Small intestine (tissue), 7 donors: Measurements from ENCODE around the gene HMCES. TPM values are rescaled to one million over a fixed set of nuclear protein-coding genes. Genes with fewer than 3 reads are reported as not detected.

Experiments
- DNase-seq, 2 donors: peaks; one replicate each; pipeline versions ENCODE4 v3.0.0 to v3.0.0-alpha.2; 2013
- FAIRE-seq: peaks from 2 replicates; lab custom pipeline; 2012; peaks lifted over from hg19 to GRCh38; lab: Jason Lieb, UNC
- H3K27ac ChIP-seq, 3 donors: one replicate each; pipeline ENCODE4 v1.5.1; 2013; ENCODE audit warnings: low read length in 2 of 3, mild to moderate bottlenecking in 2 of 3, control low read depth in 1 of 3, inconsistent platforms in 1 of 3, low read depth in 1 of 3, moderate library complexity in 1 of 3
- H3K27me3 ChIP-seq, 3 donors: one replicate each; pipeline ENCODE4 v1.6.1; 2013; ENCODE audit warnings: low read length in 3 of 3, inconsistent platforms in 1 of 3; ENCODE audit not compliant: control insufficient read depth in 3 of 3, insufficient read depth in 3 of 3
- H3K36me3 ChIP-seq, 3 donors: one replicate each; pipeline ENCODE4 v1.6.1; 2013; ENCODE audit warnings: low read length in 3 of 3, inconsistent platforms in 1 of 3, low read depth in 1 of 3, mild to moderate bottlenecking in 1 of 3, moderate library complexity in 1 of 3; ENCODE audit not compliant: control insufficient read depth in 3 of 3, insufficient read depth in 2 of 3
- H3K4me1 ChIP-seq, 3 donors: one replicate each; pipeline ENCODE4 v1.6.1; 2013; ENCODE audit warnings: low read length in 2 of 3, inconsistent platforms in 1 of 3, low read depth in 1 of 3, mild to moderate bottlenecking in 1 of 3, moderate library complexity in 1 of 3; ENCODE audit not compliant: control insufficient read depth in 3 of 3, insufficient read depth in 2 of 3
- H3K4me3 ChIP-seq, 3 donors: one replicate each; pipeline ENCODE4 v1.5.1; 2013; ENCODE audit warnings: low read length in 3 of 3, control low read depth in 1 of 3, inconsistent platforms in 1 of 3, low read depth in 1 of 3, mild to moderate bottlenecking in 1 of 3, moderate library complexity in 1 of 3
- H3K9me3 ChIP-seq, 2 donors: one replicate each; pipeline ENCODE4 v1.6.1; 2013; ENCODE audit warnings: low read depth in 1 of 2, low read length in 1 of 2; ENCODE audit not compliant: control insufficient read depth in 2 of 2, insufficient read depth in 1 of 2
- WGBS, 3 donors: extraction: QIAGEN DNeasy Blood & Tissue Kit; methylation state at CpG; one replicate each; pipeline ENCODE4 v1.1.7; 2013; 5-methylcytosine and 5-hydroxymethylcytosine counted together
- polyA plus RNA-seq, 4 donors: library from polyadenylated mRNA; stranded (reverse) in 3 of 4; unstranded in 1 of 4; fragments of 200-250 nt in 3 of 4; fragments of 120-200 nt in 1 of 4; gene quantifications; one replicate each; pipeline versions ENCODE4 v1.2.1 to v1.2.3, GENCODE V29; 2013
- donor health status: healthy with polysubstance abuse.
- donor health status: control.
- donor health status: control.
- donor health status: Bipolar disorder and iron deficiency.
- donor health status: healthy.

HMCES gene
- polyA plus RNA-seq, 4 donors, result 28.9 to 35.3 (median 34.5) TPM

DNA sequence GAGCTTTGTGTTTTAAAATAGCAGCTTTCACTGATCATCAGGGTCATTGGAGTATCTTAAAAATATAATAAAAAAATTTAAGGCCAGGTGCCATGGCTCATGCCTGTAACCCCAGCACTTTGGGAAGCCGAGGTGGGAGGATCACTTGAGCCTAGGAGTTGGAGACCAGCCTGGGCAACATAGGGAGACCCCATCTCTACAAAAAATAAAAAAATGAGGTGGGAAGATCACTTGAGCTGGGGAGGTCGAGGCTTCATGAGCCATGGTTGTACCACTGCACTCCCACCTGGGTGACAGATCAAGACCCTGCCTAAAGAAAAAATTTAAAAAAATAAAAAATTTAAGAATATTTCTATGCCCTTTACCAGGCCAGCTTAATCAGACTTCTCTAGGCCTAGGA, 1.5 kb downstream of the HMCES start:
- peak overlapping the region in 1 of 3 donors; percentile 92 for H3K4me3 ChIP-seq
- FAIRE-seq, result no peak

DNA sequence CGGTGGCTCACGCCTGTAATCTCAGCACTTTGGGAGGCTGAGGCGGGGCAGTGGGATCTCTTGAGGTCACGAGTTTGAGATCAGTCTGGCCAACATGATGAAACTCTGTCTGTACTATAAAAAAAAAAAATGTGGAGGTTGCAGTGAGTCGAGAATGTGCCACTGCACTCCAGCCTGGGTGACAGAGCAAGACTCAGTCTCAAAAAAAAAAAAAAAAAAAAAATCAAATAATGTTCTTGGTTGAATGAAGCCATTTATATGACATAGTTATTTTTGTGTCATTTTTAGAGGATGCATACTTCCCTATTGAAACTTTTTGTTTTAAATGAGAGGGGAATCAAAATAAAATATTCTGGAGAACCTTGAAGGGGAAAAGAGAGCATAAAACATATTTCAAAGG, 3.1 kb downstream of the HMCES start:
- H3K4me3 ChIP-seq, result no peak overlapping the region
- FAIRE-seq (no peak), DNase-seq (peak in 1 of 2 donors; percentile 23)
- no peaks in the 10 kb centered on the region for H3K9me3 ChIP-seq
- 44 to 71% (median 47%) methylated on average over 5 of the region's 5 CpGs for WGBS, 3 donors
- H3K27me3 ChIP-seq, result no peaks in the 10 kb centered on the region
- H3K4me1 ChIP-seq, result peaks cover 5 to 20% (median 8%) of the 10 kb centered on the region in 3 donors
- H3K27ac ChIP-seq, result peak overlapping the region in 1 of 3 donors; percentile 66
- H3K36me3 ChIP-seq, result peaks cover 0 to 31% (median 2%) of the 10 kb centered on the region in 3 donors

More for the DNA sequence above, 1.5 kb downstream of the HMCES start:
- Histone ChIP-seq H3K9me3 (no peaks in the 10 kb centered on the region), H3K36me3 (peaks cover 1 to 30% (median 2%) of the 10 kb centered on the region in 3 donors), H3K27ac (no peak overlapping the region), H3K4me1 (peaks cover 5 to 20% (median 8%) of the 10 kb centered on the region in 3 donors), H3K27me3 (no peaks in the 10 kb centered on the region)
- WGBS, 3 donors, result 67 to 79% (median 75%) methylated on average over 2 of the region's 2 CpGs
- DNase-seq, result no peak

DNA sequence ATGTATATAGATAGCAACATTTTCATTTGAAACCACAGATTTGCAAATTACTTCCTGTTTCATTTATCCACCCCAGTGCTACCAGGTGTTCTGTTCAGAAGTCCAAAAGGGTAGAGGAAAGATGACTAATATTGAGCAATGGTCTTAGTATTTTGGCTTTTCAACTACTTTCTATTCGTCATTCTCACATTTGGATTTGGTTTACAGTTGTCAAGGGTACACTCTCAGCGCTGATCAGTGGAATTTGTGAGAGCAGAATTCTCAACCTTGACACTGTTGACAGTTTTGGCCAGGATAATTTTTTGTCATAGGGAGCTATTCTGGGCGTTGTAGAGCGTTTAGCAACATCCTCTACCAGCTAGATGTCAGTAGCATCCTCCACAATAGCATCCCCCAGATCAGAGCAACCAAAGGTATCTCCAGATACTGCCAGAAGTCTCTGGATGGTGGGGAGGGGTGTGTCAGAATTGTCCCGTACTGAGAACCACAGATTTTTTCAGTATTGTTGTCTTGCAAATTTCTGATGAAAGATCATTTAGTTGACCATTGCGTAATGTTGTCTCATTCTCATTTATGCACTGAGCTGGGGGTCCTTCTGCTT, 4.2 kb downstream of the HMCES start:
- DNase-seq (peak in 1 of 2 donors; percentile 70), FAIRE-seq (no peak)
- peaks cover 5 to 17% (median 7%) of the 10 kb centered on the region in 3 donors for H3K4me1 ChIP-seq
- peak overlapping the region in 1 of 3 donors; percentile 37 for H3K27ac ChIP-seq
- H3K9me3 ChIP-seq, result no peaks in the 10 kb centered on the region
- no peak overlapping the region for H3K4me3 ChIP-seq
- H3K36me3 ChIP-seq, result peaks cover 0 to 25% (median 2%) of the 10 kb centered on the region in 3 donors
- H3K27me3 ChIP-seq, result no peaks in the 10 kb centered on the region
- 52 to 61% (median 54%) methylated on average over 6 of the region's 6 CpGs for WGBS, 3 donors

DNA sequence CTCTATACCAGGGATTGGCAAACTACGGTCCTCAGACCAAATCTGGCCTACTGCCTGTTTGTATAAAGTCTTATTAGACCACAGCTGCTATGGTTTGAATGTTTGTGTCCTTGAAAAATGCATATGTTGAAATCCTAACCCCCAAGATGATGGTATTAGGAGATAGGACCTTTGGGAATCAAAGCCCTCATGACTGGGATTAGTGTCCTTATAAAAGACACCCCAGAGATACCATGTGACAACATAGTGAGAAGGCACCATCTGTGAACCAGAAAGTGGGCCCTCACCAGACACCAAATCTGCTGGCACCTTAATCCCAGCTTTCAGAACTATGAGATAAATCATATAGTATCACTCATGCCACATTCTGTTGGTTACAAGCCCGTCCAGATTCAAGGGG, 7.4 kb downstream of the HMCES start:
- DNase-seq (no peak), FAIRE-seq (no peak)
- peaks cover 6 to 38% (median 7%) of the 10 kb centered on the region in 3 donors for H3K36me3 ChIP-seq

DNA sequence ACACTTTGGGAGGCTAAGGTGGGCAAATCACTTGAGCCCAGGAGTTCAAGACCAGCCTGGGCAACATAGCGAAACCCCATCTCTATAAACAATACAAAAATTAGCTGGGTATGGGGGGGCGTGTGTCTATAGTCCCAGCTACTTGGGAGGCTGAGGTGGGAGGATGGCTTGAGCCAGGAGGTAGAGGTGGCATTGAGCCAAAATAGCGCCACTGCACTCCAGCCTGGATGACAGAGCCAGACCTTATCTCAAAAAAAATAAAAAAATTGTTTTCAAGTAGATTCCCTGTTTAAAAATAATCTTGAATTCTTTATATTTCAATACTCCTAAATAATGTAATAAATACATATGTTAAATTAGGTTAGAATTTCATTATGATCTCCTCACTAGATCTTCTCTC, 9.8 kb downstream of the HMCES start:
- Histone ChIP-seq H3K4me3 (no peak overlapping the region), H3K36me3 (peaks cover 9 to 36% (median 10%) of the 10 kb centered on the region in 3 donors), H3K27ac (no peak overlapping the region), H3K4me1 (no peaks in the 10 kb centered on the region), H3K27me3 (no peaks in the 10 kb centered on the region), H3K9me3 (no peaks in the 10 kb centered on the region)
- DNase-seq (no peak), FAIRE-seq (no peak)
- WGBS, 3 donors, result 89 to 95% (median 92%) methylated on average over 3 of the region's 3 CpGs

More for the DNA sequence above, 7.4 kb downstream of the HMCES start:
- Histone ChIP-seq H3K4me1 (peaks cover 3% of the 10 kb centered on the region in 3 donors), H3K27me3 (no peaks in the 10 kb centered on the region), H3K9me3 (no peaks in the 10 kb centered on the region), H3K27ac (no peak overlapping the region), H3K4me3 (no peak overlapping the region)
- 91 to 93% (median 91%) methylated on average over 2 of the region's 2 CpGs for WGBS, 3 donors

DNA sequence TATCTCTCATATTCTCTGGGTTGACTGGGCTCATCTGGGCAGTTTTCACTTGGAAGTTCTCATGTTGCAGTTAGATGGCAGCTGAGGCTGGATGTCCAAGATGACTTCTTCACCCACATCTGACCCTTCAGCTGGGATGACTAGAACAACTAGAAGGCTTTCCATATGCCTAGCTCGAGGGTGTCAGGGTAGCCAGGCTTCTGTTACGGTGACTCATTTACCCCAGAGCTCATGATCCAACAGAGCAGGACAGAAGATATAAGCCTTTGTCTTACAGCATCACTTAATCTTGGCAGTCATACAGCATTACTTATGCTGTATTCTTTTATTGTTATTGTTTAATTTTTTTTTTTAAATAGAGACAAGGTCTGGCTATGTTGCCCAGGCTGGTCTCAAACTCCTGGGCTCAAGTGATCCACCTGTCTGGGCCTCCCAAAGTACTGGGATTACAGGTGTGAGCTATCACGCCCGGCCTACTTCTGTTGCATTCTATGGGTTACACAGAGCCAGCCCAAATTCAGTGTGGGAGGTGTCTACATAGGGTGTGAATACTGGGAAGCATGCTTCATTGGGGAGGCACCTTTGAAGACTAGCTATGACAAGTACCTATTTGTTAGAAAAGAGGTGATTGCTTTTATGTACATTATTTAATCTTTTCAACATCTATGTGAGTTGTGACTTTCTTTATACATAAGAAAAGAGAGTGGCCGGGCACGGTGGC, 10.7 kb downstream of the HMCES start:
- Histone ChIP-seq H3K27ac (no peak overlapping the region), H3K36me3 (peaks cover 7 to 40% (median 10%) of the 10 kb centered on the region in 3 donors), H3K9me3 (no peaks in the 10 kb centered on the region), H3K4me1 (no peaks in the 10 kb centered on the region), H3K4me3 (no peak overlapping the region), H3K27me3 (no peaks in the 10 kb centered on the region)
- 90 to 94% (median 91%) methylated on average over 6 of the region's 6 CpGs for WGBS, 3 donors
- FAIRE-seq, result no peak
- no peak for DNase-seq

DNA sequence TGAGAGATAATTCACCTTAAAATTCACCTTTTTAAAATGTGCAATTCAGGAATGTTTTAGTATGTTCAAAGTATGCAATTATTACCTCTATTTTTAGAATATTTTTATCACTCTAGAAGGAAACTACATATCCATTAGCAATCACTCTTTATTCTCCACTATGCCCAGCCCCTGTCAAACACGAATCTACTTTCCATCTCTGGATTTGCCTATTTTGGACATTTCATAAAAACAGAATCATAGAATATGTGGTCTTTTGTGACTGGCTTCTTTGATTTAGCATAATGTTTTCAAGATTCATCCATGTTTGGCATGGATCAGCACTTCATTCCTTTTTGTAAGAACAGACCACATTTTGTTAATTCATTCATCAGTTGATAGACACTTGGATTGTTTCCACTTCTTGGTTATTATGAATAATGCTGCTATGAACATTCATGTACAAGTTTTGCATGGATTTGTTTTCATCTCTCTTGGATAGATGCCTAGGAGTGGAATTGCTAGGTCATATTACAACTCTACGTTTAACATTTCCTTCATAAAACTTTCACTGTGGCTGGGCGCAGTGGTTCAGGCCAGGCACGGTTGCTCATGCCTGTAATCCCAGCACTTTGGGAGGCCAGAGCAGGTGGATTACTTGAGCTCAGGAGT, 12.7 kb downstream of the HMCES start:
- DNase-seq, result no peak
- peaks cover 7 to 41% (median 10%) of the 10 kb centered on the region in 3 donors for H3K36me3 ChIP-seq

DNA sequence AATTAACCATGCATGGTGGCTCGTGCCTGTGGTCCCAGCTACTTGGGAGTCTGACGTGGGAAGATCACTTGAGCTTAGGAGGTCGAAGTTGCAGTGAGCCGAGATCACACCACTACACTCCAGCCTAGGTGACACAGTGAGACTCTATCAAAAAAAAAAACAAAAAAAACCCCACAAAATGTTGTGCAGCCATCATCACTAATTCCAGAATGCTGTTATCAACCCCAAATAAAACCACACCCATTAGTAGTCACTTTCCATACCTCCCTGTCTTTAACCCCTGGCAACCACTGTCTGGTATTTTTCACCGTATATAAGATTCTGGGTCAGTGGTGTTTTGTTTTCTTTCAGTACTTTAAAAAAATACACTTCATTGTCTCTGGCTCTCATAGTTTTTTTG, 16.6 kb downstream of the HMCES start:
- WGBS, 3 donors, result 80 to 92% (median 89%) methylated on average over 5 of the region's 5 CpGs
- no peaks in the 10 kb centered on the region for H3K4me1 ChIP-seq
- no peaks in the 10 kb centered on the region for H3K9me3 ChIP-seq
- no peaks in the 10 kb centered on the region for H3K27me3 ChIP-seq
- H3K36me3 ChIP-seq, result peaks cover 6 to 37% (median 16%) of the 10 kb centered on the region in 3 donors
- DNase-seq (no peak), FAIRE-seq (no peak)
- no peak overlapping the region for H3K27ac ChIP-seq
- H3K4me3 ChIP-seq, result no peak overlapping the region

More for the DNA sequence above, 12.7 kb downstream of the HMCES start:
- Histone ChIP-seq H3K27ac (no peak overlapping the region), H3K4me1 (no peaks in the 10 kb centered on the region), H3K9me3 (no peaks in the 10 kb centered on the region), H3K27me3 (no peaks in the 10 kb centered on the region), H3K4me3 (no peak overlapping the region)
- 74 to 88% (median 84%) methylated on average over 4 of the region's 4 CpGs for WGBS, 3 donors
- no peak for FAIRE-seq
